Measurements from ENCODE around the gene SFI1.

Gene SFI1

GRCh38 chr22:31630331-31631329 lies 134.3 kb downstream of the SFI1 start:
- peak in 53 of 56 donors; percentile 18 to 87 (median 71) for DNase-seq

- no peak for DNase-seq
Observed at GRCh38 chr22:31631436-31631835, 135.1 kb downstream of the SFI1 start.

GRCh38 chr22:31635638-31636306 lies 139.4 kb downstream of the SFI1 start:
- DNase-seq, result no peak

GRCh38 chr22:31637447-31637890 lies 141.1 kb downstream of the SFI1 start:
- peak in 1 of 56 donors; percentile 21 for DNase-seq

- DNase-seq, result peak in 5 of 56 donors; percentile 7 to 35 (median 25)
Observed at GRCh38 chr22:31637891-31638618, 141.7 kb downstream of the SFI1 start.

GRCh38 chr22:31639436-31640039 lies 143.2 kb downstream of the SFI1 start:
- DNase-seq, result no peak

GRCh38 chr22:31646186-31647019 lies 150.1 kb downstream of the SFI1 start:
- DNase-seq, result peak in 1 of 56 donors; percentile 27

- no peak for DNase-seq
Observed at GRCh38 chr22:31647066-31647465, 150.7 kb downstream of the SFI1 start.

GRCh38 chr22:31647523-31648320 lies 151.4 kb downstream of the SFI1 start:
- DNase-seq, result no peak

- no peak for DNase-seq
Observed at GRCh38 chr22:31650391-31650790, 154.1 kb downstream of the SFI1 start.

GRCh38 chr22:31651664-31652063 lies 155.3 kb downstream of the SFI1 start:
- no peak for DNase-seq

- no peak for DNase-seq
Observed at GRCh38 chr22:31652088-31652487, 155.8 kb downstream of the SFI1 start.

- DNase-seq, result no peak
Observed at GRCh38 chr22:31652911-31653684, 156.8 kb downstream of the SFI1 start.

- DNase-seq, result no peak
Observed at GRCh38 chr22:31653944-31654343, 157.6 kb downstream of the SFI1 start.

GRCh38 chr22:31654408-31654807 lies 158.1 kb downstream of the SFI1 start:
- DNase-seq, result no peak

- DNase-seq, result no peak
Observed at GRCh38 chr22:31659246-31659645, 162.9 kb downstream of the SFI1 start.

GRCh38 chr22:31660860-31661341 lies 164.6 kb downstream of the SFI1 start:
- DNase-seq, result peak in 5 of 56 donors; percentile 4 to 16 (median 15)

Data from nucleus accumbens (tissue), 56 donors.